GM23338 (cell line): Measurements from ENCODE around the gene ZMAT5. TPM values are rescaled to one million over a fixed set of nuclear protein-coding genes. Genes with fewer than 3 reads are reported as not detected.

Experiments used
- ATAC-seq: fragments of 200-7000 bp; cut with Tn5 transposase; 3 replicates; pipeline ENCODE4 v1.9.1; 2020
- DNase-seq: peaks from one replicate; pipeline ENCODE4 v3.0.0-alpha.2; 2015; ENCODE audit warnings: low spot score
- H2AFZ ChIP-seq: fragments of 200-600 bp; sonication (generic); 2 replicates; pipeline ENCODE4 v1.8.0; 2016; ENCODE audit warnings: antibody characterized with exemption, mild to moderate bottlenecking, moderate library complexity
- H3F3A ChIP-seq: fragments of 200-600 bp; sonication (generic); replicated peaks from 2 replicates; pipeline ENCODE4 v1.8.0; 2017; ENCODE audit warnings: antibody characterized with exemption, mixed run types, low read depth
- H3K27ac ChIP-seq: fragments of 200-600 bp; sonication (generic); 2 replicates; pipeline ENCODE4 v1.6.1; 2016; ENCODE audit warnings: low read depth
- H3K27me3 ChIP-seq: fragments of 200-600 bp; sonication (generic); 2 replicates; pipeline ENCODE4 v1.8.0; 2016; ENCODE audit warnings: mild to moderate bottlenecking, mixed run types, moderate library complexity; ENCODE audit not compliant: insufficient read depth
- H3K36me3 ChIP-seq: fragments of 200-600 bp; sonication (generic); 2 replicates; pipeline ENCODE4 v1.8.0; 2016; ENCODE audit warnings: mild to moderate bottlenecking; ENCODE audit not compliant: insufficient read depth
- H3K4me1 ChIP-seq: fragments of 200-600 bp; sonication (generic); 2 replicates; pipeline ENCODE4 v1.8.0; 2016; ENCODE audit warnings: mild to moderate bottlenecking, moderate library complexity; ENCODE audit not compliant: insufficient read depth
- H3K4me2 ChIP-seq: fragments of 200-600 bp; sonication (generic); 2 replicates; pipeline ENCODE4 v1.7.1; 2017; ENCODE audit warnings: mixed run types
- H3K4me3 ChIP-seq: fragments of 200-600 bp; sonication (generic); 2 replicates; pipeline ENCODE4 v1.6.1; 2016; ENCODE audit warnings: mixed run types
- H3K79me2 ChIP-seq: fragments of 200-600 bp; sonication (generic); replicated peaks from 2 replicates; pipeline ENCODE4 v1.8.0; 2017; ENCODE audit warnings: mild to moderate bottlenecking; ENCODE audit not compliant: insufficient read depth
- H3K9me2 ChIP-seq: fragments of 200-600 bp; sonication (generic); 2 replicates; pipeline ENCODE4 v1.8.0; 2017; ENCODE audit not compliant: insufficient read depth
- H4K20me1 ChIP-seq: fragments of 200-600 bp; sonication (generic); replicated peaks from 2 replicates; pipeline ENCODE4 v1.8.0; 2017; ENCODE audit warnings: mild to moderate bottlenecking; ENCODE audit not compliant: insufficient read depth
- H3K27ac Mint-ChIP-seq: 2 replicates; pipeline ENCODE4 v1.8.0; 2020; ENCODE audit warnings: inconsistent platforms, mild to moderate bottlenecking, moderate library complexity, mixed read lengths
- H3K27me3 Mint-ChIP-seq: 3 replicates; pipeline ENCODE4 v1.8.0; 2022; ENCODE audit warnings: low read depth, mild to moderate bottlenecking, moderate library complexity, mixed read lengths, inconsistent platforms; ENCODE audit not compliant: insufficient read depth, poor library complexity
- H3K36me3 Mint-ChIP-seq: 3 replicates; pipeline ENCODE4 v1.8.0; 2021; ENCODE audit warnings: low read depth, mild to moderate bottlenecking, inconsistent platforms, moderate library complexity, mixed read lengths
- H3K4me1 Mint-ChIP-seq: 3 replicates; pipeline ENCODE4 v1.8.0; 2020; ENCODE audit warnings: mild to moderate bottlenecking, inconsistent platforms, mixed read lengths
- H3K4me3 Mint-ChIP-seq: 3 replicates; pipeline ENCODE4 v1.8.0; 2021; ENCODE audit warnings: moderate library complexity, mild to moderate bottlenecking, inconsistent platforms, mixed read lengths
- H3K9me3 Mint-ChIP-seq: 3 replicates; pipeline ENCODE4 v1.8.0; 2020; ENCODE audit warnings: moderate library complexity, mild to moderate bottlenecking, inconsistent platforms, mixed read lengths
- CTCF ChIP-seq, 2 experiments: fragments of 200-600 bp in 1 of 2; sonication (generic) in 1 of 2; conservative IDR thresholded peaks; 2 replicates each; pipeline versions ENCODE4 v1.5.1 to v1.6.1; 2016 to 2017; ENCODE audit warnings: antibody characterized with exemption in 2 of 2, low read depth in 2 of 2, mild to moderate bottlenecking in 2 of 2, moderate library complexity in 1 of 2
- ETS1 ChIP-seq: IDR thresholded peaks from 2 replicates; pipeline ENCODE4 v1.6.1; 2016; ENCODE audit warnings: antibody characterized with exemption
- EZH2 ChIP-seq: fragments of 200-600 bp; sonication (generic); IDR thresholded peaks from one replicate; pipeline ENCODE4 v1.8.0; 2017; ENCODE audit warnings: antibody characterized with exemption, mild to moderate bottlenecking, low read depth; ENCODE audit not compliant: unreplicated experiment
- EZH2phosphoT487 ChIP-seq: fragments of 200-600 bp; sonication (generic); IDR thresholded peaks from one replicate; pipeline ENCODE4 v1.8.1; 2018; ENCODE audit warnings: antibody characterized with exemption; ENCODE audit not compliant: unreplicated experiment
- JUNB ChIP-seq: IDR thresholded peaks from one replicate; pipeline ENCODE4 v1.6.1; 2016; ENCODE audit warnings: antibody characterized with exemption; ENCODE audit not compliant: unreplicated experiment
- POLR2AphosphoS5 ChIP-seq: IDR thresholded peaks from 2 replicates; pipeline ENCODE4 v1.6.1; 2016; ENCODE audit warnings: antibody characterized with exemption, low read depth
- REST ChIP-seq: IDR thresholded peaks from one replicate; pipeline ENCODE4 v1.6.1; 2018; ENCODE audit warnings: antibody characterized with exemption; ENCODE audit not compliant: unreplicated experiment
- STAT1 ChIP-seq: IDR thresholded peaks from one replicate; pipeline ENCODE4 v1.6.1; 2016; ENCODE audit warnings: antibody characterized with exemption; ENCODE audit not compliant: unreplicated experiment
- ZNF462 ChIP-seq: fragments of 250-450 bp; sonication (Bioruptor Pico); IDR thresholded peaks from 2 replicates; pipeline ENCODE4 v1.5.0; 2020; ENCODE audit warnings: mild to moderate bottlenecking, moderate library complexity
- polyA plus RNA-seq: library from polyadenylated mRNA; unstranded; fragments of >200 nt; fragmentation: Nextera tagmentation; extraction: Ambion mirVana; gene quantifications from 2 replicates; pipeline ENCODE4 v1.2.1, GENCODE V29; 2016
- total RNA-seq: library from RNA; depleted of rRNA; stranded (reverse); fragments of >200 nt; shearing (Covaris generic); gene quantifications from 2 replicates; pipeline ENCODE4 v1.2.3, GENCODE V29; 2014

Gene ZMAT5
- total and polyA plus RNA-seq, 2 experiments from 2014 or later: 14.6 to 25.4 TPM

- no peaks in the 10 kb centered on the region for H3F3A ChIP-seq
- Mint-ChIP-seq H3K4me3 (no peak overlapping the region), H3K9me3 (no peaks in the 10 kb centered on the region), H3K4me1 (no peaks in the 10 kb centered on the region; the same call in 2 of the 3 replicates), H3K36me3 (peaks cover 58% of the 10 kb centered on the region), H3K27me3 (peaks cover 2% of the 10 kb centered on the region), H3K27ac (no peak overlapping the region)
- no peak overlapping the region for H2AFZ ChIP-seq
- no peaks in the 10 kb centered on the region for H4K20me1 ChIP-seq
- no peaks in the 10 kb centered on the region for H3K9me2 ChIP-seq
- H3K4me1 ChIP-seq: no peaks in the 10 kb centered on the region
- H3K27ac ChIP-seq: no peak overlapping the region
- no peak for TF ChIP-seq CTCF (conservative IDR thresholded peaks at IDR 0.05; ENCODE audit: low read depth in 2 of 2)
- no peak for TF ChIP-seq ETS1
- TF ChIP-seq STAT1: no peak
- no peak for TF ChIP-seq REST
- TF ChIP-seq EZH2phosphoT487: no peak
- TF ChIP-seq EZH2: no peak
- TF ChIP-seq POLR2AphosphoS5: no peak
- no peak for TF ChIP-seq JUNB
- no peak for TF ChIP-seq ZNF462 (CRISPR knock-in tag)
- H3K27me3 ChIP-seq: no peaks in the 10 kb centered on the region
- peaks cover 15% of the 10 kb centered on the region for H3K36me3 ChIP-seq
- no peak overlapping the region for H3K4me2 ChIP-seq
- DNase-seq: no peak
- no peak overlapping the region for H3K4me3 ChIP-seq
- ATAC-seq: no peak
- H3K79me2 ChIP-seq: no peaks in the 10 kb centered on the region
Observed at GRCh38 chr22:29810216-29810615, 43.4 kb upstream of the ZMAT5 start.
